GM06990 (cell line): ENCODE data around the gene PPDPF.
"Not testable (repeated sequence)": the region's sequence is repeated elsewhere in the genome, so short reads cannot be mapped to it uniquely, and the experiment has no call there.

ENCODE experiments used
- DNase-seq: peaks from one replicate; pipeline ENCODE4 v3.0.0-alpha.2; 2011; ENCODE audit not compliant: insufficient read length; ENCODE audit errors: extremely low read depth
- H3K27me3 ChIP-seq: replicated peaks from 2 replicates; pipeline ENCODE4 v1.6.0; 2011; ENCODE audit warnings: low read length; ENCODE audit not compliant: control insufficient read depth, insufficient read depth
- H3K36me3 ChIP-seq: 2 replicates; pipeline ENCODE4 v1.5.1; 2011; ENCODE audit warnings: low read length; ENCODE audit not compliant: control insufficient read depth, insufficient read depth
- H3K4me3 ChIP-seq: replicated peaks from 2 replicates; pipeline ENCODE4 v1.5.1; 2011; ENCODE audit warnings: low read depth, mild to moderate bottlenecking, control low read depth, low read length
- CTCF ChIP-seq: IDR thresholded peaks from 2 replicates; pipeline ENCODE4 v1.5.1; 2011; ENCODE audit warnings: low read length, control low read depth, mild to moderate bottlenecking, inconsistent platforms; ENCODE audit not compliant: insufficient read depth, poor library complexity, severe bottlenecking

The PPDPF gene

GRCh38 chr20:63555661-63556381 is 35.3 kb downstream of the PPDPF start:
- Histone ChIP-seq H3K36me3 (peaks cover 8% of the 10 kb centered on the region), H3K27me3 (no peaks in the 10 kb centered on the region), H3K4me3 (no peak overlapping the region)
- no peak for DNase-seq
- TF ChIP-seq CTCF, result no peak

GRCh38 chr20:63556873-63557478 is 36.4 kb downstream of the PPDPF start:
- no peaks in the 10 kb centered on the region for H3K27me3 ChIP-seq
- DNase-seq, result no peak
- H3K4me3 ChIP-seq, result no peak overlapping the region
- TF ChIP-seq CTCF, result no peak
- peaks cover 14% of the 10 kb centered on the region for H3K36me3 ChIP-seq

- TF ChIP-seq CTCF, result no peak
- Histone ChIP-seq H3K36me3 (peaks cover 15% of the 10 kb centered on the region), H3K4me3 (no peak overlapping the region), H3K27me3 (no peaks in the 10 kb centered on the region)
- no peak for DNase-seq
Measured at GRCh38 chr20:63557481-63557891, 36.9 kb downstream of the PPDPF start.

- Histone ChIP-seq H3K4me3 (no peak overlapping the region), H3K36me3 (peaks cover 23% of the 10 kb centered on the region), H3K27me3 (no peaks in the 10 kb centered on the region)
- no peak for DNase-seq
- no peak for TF ChIP-seq CTCF
Measured at GRCh38 chr20:63558804-63559484, 38.4 kb downstream of the PPDPF start.

GRCh38 chr20:63559485-63560332 is 39.1 kb downstream of the PPDPF start:
- DNase-seq, H3K27me3 ChIP-seq, H3K4me3 ChIP-seq: not testable (repeated sequence)
- peaks cover 27% of the 10 kb centered on the region for H3K36me3 ChIP-seq
